Activated T-cell treated with anti-CD3 and anti-CD28 coated beads for 48 hours (primary cell): Measurements from ENCODE around the gene AURKB.
"Not testable (repeated sequence)": the region's sequence is repeated elsewhere in the genome, so short reads cannot be mapped to it uniquely, and the experiment has no call there.

ENCODE experiments used
- DNase-seq: peaks from one replicate; pipeline ENCODE4 v3.0.0-alpha.2; 2020; ENCODE audit warnings: low read depth

Gene AURKB

GRCh38 chr17:8187517-8188262 lies 22.7 kb downstream of the AURKB start:
- DNase-seq, result peak; percentile 84

GRCh38 chr17:8186787-8187516 lies 23.4 kb downstream of the AURKB start:
- DNase-seq, result peak; percentile 96

GRCh38 chr17:8186446-8186786 lies 24.0 kb downstream of the AURKB start:
- no peak for DNase-seq

GRCh38 chr17:8185582-8186445 lies 24.6 kb downstream of the AURKB start:
- peak; percentile 90 for DNase-seq

GRCh38 chr17:8176998-8177731 lies 33.2 kb downstream of the AURKB start:
- DNase-seq, result no peak

GRCh38 chr17:8176197-8176940 lies 34.0 kb downstream of the AURKB start, which contains the start of gene TMEM107:
Gene TMEM107 (minus strand): TSS chr17:8176380. CDS start chr17:8176286, 94 bp downstream.
- DNase-seq, result peak; percentile 85

- DNase-seq, result no peak
Observed at GRCh38 chr17:8175795-8176196, 34.6 kb downstream of the AURKB start.

GRCh38 chr17:8173871-8174322 lies 36.5 kb downstream of the AURKB start:
- DNase-seq, result no peak

GRCh38 chr17:8173056-8173870 lies 37.1 kb downstream of the AURKB start:
- no peak for DNase-seq

GRCh38 chr17:8170186-8170585 lies 40.2 kb downstream of the AURKB start:
- DNase-seq, result not testable (repeated sequence)

GRCh38 chr17:8167526-8167925 lies 42.8 kb downstream of the AURKB start:
- DNase-seq, result no peak

GRCh38 chr17:8166731-8167130 lies 43.6 kb downstream of the AURKB start:
- no peak for DNase-seq

- no peak for DNase-seq
Observed at GRCh38 chr17:8164815-8165131, 45.6 kb downstream of the AURKB start.

- DNase-seq, result peak; percentile 70
Observed at GRCh38 chr17:8163978-8164814, 46.2 kb downstream of the AURKB start.

GRCh38 chr17:8162997-8163977 lies 47.1 kb downstream of the AURKB start:
- DNase-seq, result no peak

- DNase-seq, result peak; percentile 81
Observed at GRCh38 chr17:8162233-8162996, 48.0 kb downstream of the AURKB start, which contains the start of gene VAMP2. Gene VAMP2 (minus strand): TSS chr17:8162948. CDS start chr17:8162879, 69 bp downstream.
